Endothelial cell of umbilical vein (primary cell): ENCODE results near the gene PTS. TPM values are rescaled to one million over a fixed set of nuclear protein-coding genes. Genes with fewer than 3 reads are reported as not detected.

Experiments
- BruUV-seq: library from RNA; stranded (reverse); fragments of 400-500 nt; replicated peaks from 2 replicates; lab custom pipeline; 2021; lab: Mats Ljungman, UMichigan
- CTCF ChIA-PET: fragments of 300-600, 350-600 bp; sonication (Branson Sonifier 250); formaldehyde crosslinking; loops from one replicate; lab custom pipeline; 2021; ENCODE audit warnings: antibody characterized with exemption, inconsistent platforms; lab: Charles Lee
- POLR2A ChIA-PET: fragments of 300-600, 350-600 bp; sonication (Branson Sonifier 250); formaldehyde crosslinking; loops from one replicate; lab custom pipeline; 2021; ENCODE audit warnings: antibody characterized with exemption, inconsistent platforms; lab: Charles Lee
- DNase-seq: peaks from one replicate; pipeline ENCODE4 v3.0.0-alpha.2; 2011; ENCODE audit warnings: low read depth, low spot score
- FAIRE-seq: peaks from 2 replicates; lab custom pipeline; 2011; peaks lifted over from hg19 to GRCh38; lab: Jason Lieb, UNC
- H2AFZ ChIP-seq: 2 replicates; pipeline ENCODE4 v1.6.0; 2012; ENCODE audit warnings: low read depth, low read length, control low read depth, inconsistent platforms
- H3K27ac ChIP-seq: 2 replicates; pipeline ENCODE4 v1.5.1; 2011; ENCODE audit warnings: low read depth, mild to moderate bottlenecking, control low read depth, low read length, moderate library complexity; ENCODE audit not compliant: insufficient read depth
- H3K27me3 ChIP-seq, 2 experiments: 2 replicates each; pipeline versions ENCODE4 v1.6.0 to v1.6.1; 2011; ENCODE audit warnings: low read length in 2 of 2, mixed read lengths in 1 of 2; ENCODE audit not compliant: control insufficient read depth in 2 of 2, insufficient read depth in 2 of 2
- H3K36me3 ChIP-seq, 2 experiments: 2 replicates in 1 of 2; 3 replicates in 1 of 2; pipeline ENCODE4 v1.5.1; 2011; ENCODE audit warnings: low read length in 2 of 2, mild to moderate bottlenecking in 1 of 2, moderate library complexity in 1 of 2; ENCODE audit not compliant: control insufficient read depth in 2 of 2, insufficient read depth in 2 of 2; ENCODE audit errors: extremely low read depth in 1 of 2
- H3K4me1 ChIP-seq: 3 replicates; pipeline ENCODE4 v1.5.1; 2011; ENCODE audit warnings: mild to moderate bottlenecking, low read length; ENCODE audit not compliant: control insufficient read depth, insufficient read depth; ENCODE audit errors: extremely low read depth
- H3K4me2 ChIP-seq: 2 replicates; pipeline ENCODE4 v1.6.1; 2011; ENCODE audit warnings: low read length, control low read depth, mixed read lengths; ENCODE audit not compliant: insufficient read depth
- H3K4me3 ChIP-seq, 3 experiments: fragments of 200-600 bp in 1 of 3; sonication (generic), shearing (Covaris generic) in 1 of 3; replicated peaks in 1 of 3; 2 replicates each; pipeline ENCODE4 v1.5.1; 2011 to 2016; ENCODE audit warnings: control low read depth in 3 of 3, low read length in 3 of 3, mild to moderate bottlenecking in 2 of 3, inconsistent platforms in 1 of 3, low read depth in 1 of 3, moderate library complexity in 1 of 3; ENCODE audit not compliant: insufficient read depth in 1 of 3
- H3K79me2 ChIP-seq: 2 replicates; pipeline ENCODE4 v1.6.0; 2012; ENCODE audit warnings: low read length, inconsistent platforms; ENCODE audit not compliant: control insufficient read depth, insufficient read depth
- H3K9ac ChIP-seq: replicated peaks from 2 replicates; pipeline ENCODE3; 2011; ENCODE audit warnings: low read length, control low read depth; ENCODE audit not compliant: insufficient read depth; ENCODE audit errors: extremely low read depth
- H3K9me1 ChIP-seq: replicated peaks from 3 replicates; pipeline ENCODE4 v1.6.0; 2011; ENCODE audit warnings: mild to moderate bottlenecking, low read length; ENCODE audit not compliant: control insufficient read depth, insufficient read depth; ENCODE audit errors: extremely low read depth
- H3K9me3 ChIP-seq: replicated peaks from 2 replicates; pipeline ENCODE4 v1.5.1; 2012; ENCODE audit warnings: low read length, inconsistent platforms; ENCODE audit not compliant: control insufficient read depth, insufficient read depth
- H4K20me1 ChIP-seq: replicated peaks from 2 replicates; pipeline ENCODE3; 2011; ENCODE audit warnings: mild to moderate bottlenecking, low read length; ENCODE audit not compliant: control insufficient read depth, insufficient read depth; ENCODE audit errors: extremely low read depth
- EZH2 ChIP-seq: IDR thresholded peaks from 2 replicates; pipeline ENCODE4 v1.6.1; 2012; ENCODE audit warnings: borderline replicate concordance, low read depth, mild to moderate bottlenecking, moderate library complexity, low read length, inconsistent platforms; ENCODE audit not compliant: severe bottlenecking
- FOS ChIP-seq: IDR thresholded peaks from 2 replicates; pipeline ENCODE4 v1.6.1; 2011; ENCODE audit warnings: mild to moderate bottlenecking, low read length, moderate library complexity, borderline replicate concordance; ENCODE audit not compliant: insufficient read depth
- GATA2 ChIP-seq: IDR thresholded peaks from 2 replicates; pipeline ENCODE4 v1.7.0; 2011; ENCODE audit warnings: low read depth, mild to moderate bottlenecking, moderate library complexity, mixed read lengths, low read length; ENCODE audit not compliant: insufficient read length, insufficient read depth
- JUN ChIP-seq: IDR thresholded peaks from 2 replicates; pipeline ENCODE4 v1.6.1; 2011; ENCODE audit warnings: borderline replicate concordance, low read depth; ENCODE audit not compliant: insufficient read length, insufficient read depth
- MAX ChIP-seq: IDR thresholded peaks from 2 replicates; pipeline ENCODE4 v1.6.1; 2011; ENCODE audit not compliant: insufficient read depth, insufficient read length
- MYC ChIP-seq: IDR thresholded peaks from one replicate; pipeline ENCODE4 v1.6.1; 2011; ENCODE audit warnings: mild to moderate bottlenecking, low read depth, low read length
- POLR2A ChIP-seq: IDR thresholded peaks from 2 replicates; pipeline ENCODE4 v1.6.1; 2012; ENCODE audit warnings: low read depth, mild to moderate bottlenecking, control low read depth, low read length
- POLR2AphosphoS5 ChIP-seq: IDR thresholded peaks from 2 replicates; pipeline ENCODE4 v1.6.1; 2012; ENCODE audit warnings: low read depth, mild to moderate bottlenecking, control low read depth, low read length, moderate library complexity; ENCODE audit not compliant: insufficient read depth
- dilution Hi-C: fragments of 300-500 bp; cut with MboI; formaldehyde crosslinking; loops from one replicate; pipeline ENCODE4 v1.15.0; 2019; ENCODE audit warnings: low sequenced_read_pairs; ENCODE audit not compliant: extremely low pct_ligation_motif_present
- intact Hi-C: fragments of 100-400 bp; cut with micrococcal nuclease; formaldehyde crosslinking; loops from one replicate; pipeline ENCODE4 v1.10.0; 2022
- polyA plus RNA-seq, 4 experiments: library from polyadenylated mRNA; depleted of rRNA in 3 of 4; stranded (reverse) in 3 of 4; unstranded in 1 of 4; fragments of >200 nt; gene quantifications; 2 replicates each; pipeline versions ENCODE4 v1.2.1 to v1.2.3, GENCODE V29; 2011 to 2012; ENCODE audit warnings: missing spikeins in 1 of 4
- total RNA-seq: library from RNA; stranded (reverse); gene quantifications from 2 replicates; pipeline ENCODE4 v1.2.3, GENCODE V29; 2021
- TF ChIP-seq, protein P1 (sequence below), 2 donors: IDR thresholded peaks; 1 replicate in 1 of 2; 2 replicates in 1 of 2; pipeline ENCODE4 v1.5.1; 2011; ENCODE audit warnings: low read length in 2 of 2, mild to moderate bottlenecking in 2 of 2, moderate library complexity in 2 of 2, control low read depth in 1 of 2, inconsistent platforms in 1 of 2, low read depth in 1 of 2; ENCODE audit not compliant: insufficient read depth in 1 of 2; ENCODE audit errors: extremely low read depth in 1 of 2

Gene PTS
- total and polyA plus RNA-seq, 2 donors (not counting 3 experiments of a cell fraction or from before 2014, with no cell fraction given) = 29.1 to 45.7 TPM

DNA sequence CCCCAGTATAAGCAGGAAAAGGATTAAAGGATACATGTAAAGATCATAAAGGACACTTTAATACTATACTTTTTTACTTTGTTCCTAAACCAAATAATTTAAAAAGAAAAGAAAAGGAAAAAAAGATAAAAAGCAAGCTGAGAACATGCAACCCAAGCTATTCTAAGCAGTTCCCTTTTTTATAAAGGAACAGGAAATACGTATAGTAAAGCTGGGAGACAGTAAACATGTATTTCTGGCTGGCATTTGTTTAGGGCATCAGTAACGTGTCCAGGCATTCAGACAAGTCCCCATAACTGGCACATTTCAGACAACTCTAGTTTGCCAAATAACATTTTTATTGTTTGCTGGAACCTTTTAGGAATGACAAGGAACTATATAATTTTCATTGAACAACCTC, 26.0 kb upstream of the PTS start:
- no peak for FAIRE-seq

More for the DNA sequence above, 26.0 kb upstream of the PTS start:
- H3K4me3 ChIP-seq = no peak overlapping the region
- no peak overlapping the region for H2AFZ ChIP-seq
- no peaks in the 10 kb centered on the region for H4K20me1 ChIP-seq
- no peak overlapping the region for H3K27ac ChIP-seq
- no peaks in the 10 kb centered on the region for H3K9me1 ChIP-seq
- H3K4me2 ChIP-seq = no peak overlapping the region
- no peaks in the 10 kb centered on the region for H3K9me3 ChIP-seq
- H3K4me1 ChIP-seq = no peaks in the 10 kb centered on the region
- dilution Hi-C loops (no loop called here), intact Hi-C loops (no loop called here)
- DNase-seq = no peak
- H3K9ac ChIP-seq = no peak overlapping the region
- ChIA-PET POLR2A (no interaction called here), CTCF (interaction anchor here (1.0 to 1.6 kb wide), 4 partner anchors 19 to 82 kb away, joined by 3 to 5 read pairs (median 4); no protein-coding TSS in a partner anchor)
- no peaks in the 10 kb centered on the region for H3K36me3 ChIP-seq
- no peak for TF ChIP-seq MYC
- no peak for TF ChIP-seq MAX
- TF ChIP-seq JUN = no peak
- TF ChIP-seq POLR2A = no peak
- no peak for TF ChIP-seq GATA2
- no peak for TF ChIP-seq FOS
- TF ChIP-seq POLR2AphosphoS5 = no peak
- TF ChIP-seq, protein P1, sequence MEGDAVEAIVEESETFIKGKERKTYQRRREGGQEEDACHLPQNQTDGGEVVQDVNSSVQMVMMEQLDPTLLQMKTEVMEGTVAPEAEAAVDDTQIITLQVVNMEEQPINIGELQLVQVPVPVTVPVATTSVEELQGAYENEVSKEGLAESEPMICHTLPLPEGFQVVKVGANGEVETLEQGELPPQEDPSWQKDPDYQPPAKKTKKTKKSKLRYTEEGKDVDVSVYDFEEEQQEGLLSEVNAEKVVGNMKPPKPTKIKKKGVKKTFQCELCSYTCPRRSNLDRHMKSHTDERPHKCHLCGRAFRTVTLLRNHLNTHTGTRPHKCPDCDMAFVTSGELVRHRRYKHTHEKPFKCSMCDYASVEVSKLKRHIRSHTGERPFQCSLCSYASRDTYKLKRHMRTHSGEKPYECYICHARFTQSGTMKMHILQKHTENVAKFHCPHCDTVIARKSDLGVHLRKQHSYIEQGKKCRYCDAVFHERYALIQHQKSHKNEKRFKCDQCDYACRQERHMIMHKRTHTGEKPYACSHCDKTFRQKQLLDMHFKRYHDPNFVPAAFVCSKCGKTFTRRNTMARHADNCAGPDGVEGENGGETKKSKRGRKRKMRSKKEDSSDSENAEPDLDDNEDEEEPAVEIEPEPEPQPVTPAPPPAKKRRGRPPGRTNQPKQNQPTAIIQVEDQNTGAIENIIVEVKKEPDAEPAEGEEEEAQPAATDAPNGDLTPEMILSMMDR (IDR thresholded peaks at IDR 0.05; ENCODE audit: extremely low read depth in 1 of 2, insufficient read depth in 1 of 2, low read depth in 1 of 2, low read length in 2 of 2) = no peak
- no peak for TF ChIP-seq EZH2
- H3K79me2 ChIP-seq = no peaks in the 10 kb centered on the region
- no TSS peak for BruUV-seq
- peaks cover 0 to 2% of the 10 kb centered on the region in 2 experiments for H3K27me3 ChIP-seq
